NOMO-1 treated with DMSO at 0.1 percent for 48 hours (cell line): Measurements from ENCODE around the gene SLC16A6.
"Not testable (repeated sequence)": the region's sequence is repeated elsewhere in the genome, so short reads cannot be mapped to it uniquely, and the experiment has no call there.

ENCODE experiments used
- DNase-seq: peaks from one replicate; lab custom pipeline; 2025; ENCODE audit not compliant: unreplicated experiment; lab: John Stamatoyannopoulos, UW

Gene SLC16A6

DNA sequence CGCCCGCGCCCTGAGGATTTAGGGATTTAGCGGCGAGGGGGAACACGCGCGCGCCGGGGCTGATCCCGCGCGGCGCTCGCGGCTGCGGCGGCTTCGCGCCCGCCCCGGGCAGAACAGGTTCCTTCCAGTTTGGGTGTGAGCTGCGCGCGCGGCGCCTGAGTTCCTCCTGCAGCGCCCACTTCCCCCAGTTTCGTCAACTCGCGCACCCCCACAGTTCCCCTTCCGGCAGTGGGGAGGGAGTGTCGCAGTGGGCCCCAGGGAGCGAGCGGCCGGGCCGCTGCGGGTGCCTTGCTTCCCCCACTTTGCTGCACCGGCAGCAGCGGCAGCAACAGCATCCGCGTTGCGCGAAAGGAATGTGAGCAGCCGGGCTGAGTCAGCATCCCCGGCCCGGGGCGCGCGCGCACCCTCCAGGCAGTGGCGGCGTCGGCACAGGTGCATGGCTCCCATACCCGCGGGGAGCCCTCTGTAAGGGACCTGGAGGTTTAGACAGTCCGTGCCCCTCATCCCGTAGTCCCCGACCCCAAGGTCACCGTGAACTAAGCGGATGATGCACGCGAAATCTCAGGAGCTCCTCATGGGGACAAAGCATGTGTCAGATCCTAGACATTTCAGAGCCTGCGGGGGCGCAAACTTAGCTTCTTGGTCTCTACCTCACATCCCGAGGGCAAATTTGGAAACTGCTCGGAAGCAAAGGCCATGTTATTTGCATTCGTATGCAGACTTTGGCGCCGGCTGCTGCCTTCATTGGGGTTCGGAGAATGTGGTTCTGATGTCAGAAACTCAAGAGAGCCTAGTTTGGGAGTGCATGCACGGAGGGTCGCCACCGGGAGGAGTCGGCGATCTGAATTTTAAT, 1.1 kb upstream of the SLC16A6 start:
- peak; percentile 97 for DNase-seq

DNA sequence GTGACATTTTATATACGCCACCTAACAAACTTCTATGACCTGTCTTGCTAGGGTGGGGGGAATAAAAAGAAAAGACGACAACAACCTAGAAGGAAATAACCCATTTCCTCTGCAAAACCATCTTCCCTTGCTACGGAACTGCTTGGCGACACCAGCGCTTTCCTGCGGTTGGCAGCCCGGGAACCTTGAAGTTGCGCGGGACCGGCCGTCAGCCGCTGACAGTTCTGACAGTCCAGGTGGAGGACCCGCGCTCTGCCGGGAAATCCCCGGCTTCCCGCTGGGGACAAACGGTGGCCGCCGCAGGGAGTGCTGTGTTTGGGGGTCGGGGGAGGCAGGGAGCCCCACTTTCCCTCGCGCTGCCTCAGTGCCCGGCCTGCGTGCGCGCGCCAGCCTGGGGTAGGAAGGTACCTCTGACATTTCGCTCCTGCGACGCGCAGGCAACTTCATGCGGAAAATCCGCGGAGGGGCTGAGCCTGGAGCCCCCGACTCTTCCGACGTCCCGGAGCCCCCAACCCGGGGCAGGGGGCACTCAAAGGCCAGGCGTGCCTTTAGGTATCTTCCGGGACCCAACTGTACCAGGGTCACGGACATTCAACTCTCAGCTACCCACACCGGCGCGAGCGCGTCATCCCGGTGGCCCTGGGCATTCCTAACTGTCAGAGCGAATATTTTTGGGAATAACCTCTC, 516 bp downstream of the SLC16A6 start:
- DNase-seq, result peak; percentile 29

DNA sequence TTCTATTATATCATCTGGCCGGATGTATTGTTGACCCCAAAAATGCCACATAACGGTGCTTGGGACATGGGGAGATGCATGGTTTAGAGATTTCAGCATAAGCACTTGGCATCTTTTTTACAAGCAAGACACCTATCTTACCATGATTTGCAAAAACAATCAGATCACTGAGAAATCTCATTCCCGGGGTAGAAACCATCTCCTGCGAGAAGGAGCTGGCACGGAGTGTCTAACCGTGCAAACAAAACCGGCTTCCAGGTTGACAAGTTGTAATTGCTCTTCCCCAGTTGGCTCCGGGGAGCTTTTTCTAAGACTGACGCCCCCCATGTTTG, 1.0 kb downstream of the SLC16A6 start:
- no peak for DNase-seq

DNA sequence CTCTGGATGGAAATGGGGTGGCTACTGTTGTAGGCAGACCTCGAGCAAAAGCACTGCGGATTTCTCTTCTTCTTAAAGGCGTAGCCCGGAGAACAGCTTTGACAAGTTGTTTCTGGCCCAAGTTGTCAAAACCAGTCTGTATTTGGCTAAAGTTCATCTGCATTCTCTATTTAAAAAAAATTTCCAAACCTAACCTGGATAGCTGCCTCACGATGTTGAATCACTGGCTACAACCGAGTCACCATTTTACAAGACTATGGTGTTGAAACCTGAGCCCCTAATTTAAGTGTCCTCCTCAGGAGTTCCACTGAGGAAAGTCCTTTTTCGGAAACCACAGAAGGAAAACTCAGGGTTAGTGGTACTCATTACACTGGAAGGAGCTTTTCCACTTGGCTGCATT, 1.5 kb downstream of the SLC16A6 start:
- no peak for DNase-seq

DNA sequence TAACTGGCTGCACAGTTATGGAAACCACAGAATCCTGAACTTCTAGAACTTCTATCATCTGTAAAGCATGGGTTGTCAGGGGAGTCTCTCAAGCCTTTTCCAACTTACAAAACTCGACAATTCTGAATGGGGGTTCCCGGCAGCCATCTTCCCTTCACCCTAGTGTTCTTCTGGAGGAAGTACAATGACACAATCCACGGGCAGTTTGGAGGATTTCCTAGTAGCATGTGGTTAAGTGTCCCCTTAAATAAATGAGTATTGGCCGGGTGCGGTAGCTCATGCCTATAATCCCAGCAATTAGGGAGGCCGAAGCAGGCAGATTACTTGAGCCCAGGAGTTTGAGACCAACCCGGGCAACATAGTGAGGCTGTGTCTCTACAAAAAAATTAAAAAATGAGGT, 2.1 kb downstream of the SLC16A6 start:
- DNase-seq, result peak; percentile 64

DNA sequence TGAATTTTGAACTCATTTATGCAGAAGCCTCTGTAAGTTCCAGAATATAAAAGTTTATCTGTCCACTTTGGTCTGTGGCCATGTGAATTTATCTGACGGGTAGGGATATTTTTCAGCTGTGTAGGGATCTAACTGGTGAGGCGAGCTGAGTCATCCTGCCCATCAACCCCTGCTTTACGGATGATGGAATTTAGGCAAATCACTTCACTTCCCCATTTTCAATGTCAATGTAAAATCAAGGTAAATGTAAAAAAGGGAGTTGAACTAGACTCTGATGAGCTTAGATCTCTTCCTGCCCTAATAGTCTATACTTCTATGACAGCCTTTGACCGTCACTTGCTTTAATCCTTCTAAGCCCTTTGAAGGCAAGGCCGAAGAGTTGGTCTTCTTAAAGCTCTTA, 2.6 kb downstream of the SLC16A6 start:
- peak; percentile 75 for DNase-seq

DNA sequence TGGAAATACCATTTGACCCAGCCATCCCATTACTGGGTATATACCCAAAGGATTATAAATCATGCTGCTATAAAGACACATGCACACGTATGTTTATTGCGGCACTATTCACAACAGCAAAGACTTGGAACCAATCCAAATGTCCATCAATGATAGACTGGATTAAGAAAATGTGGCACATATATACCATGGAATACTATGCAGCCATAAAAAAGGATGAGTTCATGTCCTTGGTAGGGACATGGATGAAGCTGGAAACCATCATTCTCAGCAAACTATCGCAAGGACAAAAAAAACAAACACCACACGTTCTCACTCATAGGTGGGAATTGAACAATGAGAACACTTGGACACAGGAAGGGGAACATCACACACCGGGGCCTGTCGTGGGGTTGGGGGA, 9.0 kb downstream of the SLC16A6 start:
- not testable (repeated sequence) for DNase-seq

DNA sequence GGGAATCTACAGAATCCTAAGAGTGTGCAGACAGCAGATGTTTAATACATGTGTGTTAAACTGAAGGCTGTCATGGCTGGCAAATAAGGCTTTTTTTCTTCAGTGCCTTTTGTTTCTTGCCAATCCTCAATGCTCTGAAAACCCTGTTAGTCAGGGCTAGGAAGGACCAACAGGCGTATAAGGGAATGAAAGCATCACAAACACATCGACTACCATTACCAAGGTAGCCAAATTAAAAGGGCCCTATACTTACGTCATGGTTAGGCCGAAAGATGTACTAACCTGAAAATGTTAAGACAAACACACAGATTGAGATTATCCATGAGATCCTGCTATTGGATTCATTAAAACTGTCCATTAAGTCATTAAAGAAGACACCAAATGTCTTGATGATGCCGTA, 13.1 kb downstream of the SLC16A6 start:
- no peak for DNase-seq

DNA sequence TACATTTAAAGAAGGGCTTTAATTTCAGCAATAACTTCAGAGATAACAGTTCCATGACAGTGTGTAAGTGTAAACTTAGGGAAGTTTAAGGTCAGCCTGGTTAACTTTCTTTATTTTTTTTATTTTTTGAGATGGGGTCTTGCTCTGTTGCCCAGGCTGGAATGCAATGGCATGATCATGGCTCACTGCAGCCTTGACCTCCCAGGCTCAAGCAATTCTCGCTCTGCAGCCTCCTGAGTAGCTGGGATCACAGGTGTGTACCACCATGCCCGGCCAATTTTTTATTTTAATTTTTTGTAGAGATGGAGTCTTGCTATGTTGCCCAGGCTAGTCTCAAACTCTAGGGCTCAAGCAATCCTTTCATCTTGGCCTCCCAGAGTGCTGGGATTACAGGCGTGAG, 14.6 kb downstream of the SLC16A6 start:
- DNase-seq, result not testable (repeated sequence)

DNA sequence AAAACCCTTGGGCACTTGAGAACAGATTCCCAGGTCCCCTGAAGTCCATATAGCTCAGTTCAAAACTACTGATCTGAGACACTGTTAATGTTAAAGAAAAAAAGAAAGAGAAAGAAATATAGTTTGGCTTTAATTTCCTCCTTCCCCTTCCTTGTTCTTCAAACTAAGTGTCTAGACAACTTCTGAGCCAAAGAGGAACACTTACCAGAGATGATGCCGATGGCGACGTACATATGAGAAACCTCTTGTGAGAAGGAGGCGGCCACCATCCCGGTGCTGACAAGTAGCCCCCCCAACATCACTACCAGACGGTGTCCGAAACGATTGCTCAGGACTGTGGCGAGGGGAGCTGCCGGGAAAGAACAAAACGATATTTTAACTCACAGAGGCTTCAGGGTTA, 17.2 kb downstream of the SLC16A6 start:
- no peak for DNase-seq

DNA sequence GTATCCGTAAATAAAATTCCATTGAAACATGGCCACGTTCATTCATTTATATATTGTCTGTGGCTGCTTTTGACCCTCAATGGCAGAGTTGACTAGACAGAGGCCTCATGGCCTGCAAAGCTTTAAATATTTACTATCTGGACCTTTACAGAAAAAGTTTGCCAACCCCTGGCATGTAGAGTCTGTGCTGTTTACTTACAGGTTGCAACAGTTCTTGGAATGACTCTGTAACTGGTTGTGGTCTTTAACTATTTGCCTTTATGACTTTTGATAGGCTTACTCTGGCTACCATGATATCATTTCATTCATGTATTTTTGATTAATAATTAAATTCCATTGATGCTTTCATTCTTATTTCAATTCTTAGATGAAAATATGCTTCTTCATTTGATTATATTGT, 25.1 kb downstream of the SLC16A6 start:
- not testable (repeated sequence) for DNase-seq

DNA sequence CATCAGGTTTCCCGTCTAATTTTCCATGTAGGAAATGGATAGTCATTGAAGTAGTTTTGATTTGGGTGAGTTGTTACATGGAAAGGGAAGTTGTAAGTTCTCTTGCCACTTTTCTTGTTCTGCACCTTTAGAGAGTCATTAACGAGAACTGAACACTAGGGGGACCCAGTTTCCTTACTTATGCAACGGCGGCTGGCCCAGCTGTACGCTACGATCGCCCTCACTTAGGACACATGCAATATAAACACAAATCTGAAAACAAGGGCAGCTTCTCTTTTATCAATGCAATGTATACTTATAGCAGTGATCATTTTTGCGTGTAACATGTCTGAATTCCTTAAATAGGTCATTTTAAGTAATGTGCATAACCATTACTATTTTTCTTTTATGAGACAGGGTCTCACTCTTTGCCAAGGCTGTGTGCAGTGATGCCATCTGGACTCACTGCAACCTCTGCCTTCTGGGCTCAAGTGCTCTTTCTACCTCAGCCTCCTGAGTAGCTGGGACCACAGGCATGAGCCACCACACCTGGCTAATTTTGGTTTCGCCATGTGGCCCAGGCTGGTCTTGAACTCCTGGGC, 27.7 kb downstream of the SLC16A6 start:
- DNase-seq, result peak; percentile 54

DNA sequence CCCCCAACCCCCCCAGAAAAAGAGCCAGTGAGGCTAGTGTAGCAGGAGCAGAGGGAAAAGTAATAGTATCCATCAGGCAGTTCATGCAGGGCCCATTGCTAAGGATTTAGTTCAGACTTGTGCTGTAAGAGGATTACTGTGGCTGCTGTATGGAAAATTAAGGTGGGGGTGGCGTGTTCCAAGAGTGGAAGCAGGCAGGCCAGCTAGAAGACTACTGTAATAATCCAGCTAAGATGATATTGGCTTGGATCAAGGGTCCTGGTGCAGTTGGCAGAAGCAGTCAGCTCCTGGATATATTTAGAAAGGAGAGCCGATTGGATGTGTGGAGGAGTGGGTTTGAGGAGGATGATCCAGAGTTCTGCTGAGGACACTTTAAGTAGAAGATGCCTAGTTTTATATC, 28.5 kb downstream of the SLC16A6 start:
- DNase-seq, result not testable (repeated sequence)

DNA sequence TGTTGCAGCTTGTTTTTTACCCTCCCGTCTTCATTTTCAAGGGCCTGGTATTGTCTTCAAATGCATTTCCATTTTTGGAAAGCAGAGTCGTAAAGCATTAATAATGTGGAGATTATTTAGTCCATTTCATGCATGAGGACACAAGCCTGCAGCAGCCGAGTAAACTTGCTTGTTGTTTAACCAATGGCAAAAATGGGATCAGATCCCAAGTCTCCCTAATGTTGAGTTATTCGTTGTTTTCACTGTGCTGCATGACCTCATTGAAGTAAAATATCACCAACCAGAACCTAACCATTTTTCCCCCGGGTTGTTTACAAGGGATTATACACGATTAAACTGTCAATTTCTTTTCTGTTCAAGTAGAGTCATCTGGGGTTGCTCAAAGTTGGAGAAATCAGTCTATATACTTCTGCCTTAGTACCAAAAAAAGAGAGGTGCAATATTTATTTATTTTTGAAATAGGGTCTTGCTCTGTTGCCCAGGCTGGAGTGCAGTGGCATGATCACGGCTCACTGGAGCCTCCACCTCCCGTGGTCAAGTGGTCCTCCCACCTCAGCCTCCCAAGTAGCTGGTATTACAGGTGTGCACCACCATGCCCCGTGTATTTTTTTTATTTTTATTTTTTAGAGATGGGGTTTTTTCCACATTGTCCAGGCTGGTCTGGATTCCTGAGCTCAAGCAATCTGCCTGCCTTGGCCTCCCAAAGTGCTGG, 30.7 kb downstream of the SLC16A6 start:
- DNase-seq, result no peak

DNA sequence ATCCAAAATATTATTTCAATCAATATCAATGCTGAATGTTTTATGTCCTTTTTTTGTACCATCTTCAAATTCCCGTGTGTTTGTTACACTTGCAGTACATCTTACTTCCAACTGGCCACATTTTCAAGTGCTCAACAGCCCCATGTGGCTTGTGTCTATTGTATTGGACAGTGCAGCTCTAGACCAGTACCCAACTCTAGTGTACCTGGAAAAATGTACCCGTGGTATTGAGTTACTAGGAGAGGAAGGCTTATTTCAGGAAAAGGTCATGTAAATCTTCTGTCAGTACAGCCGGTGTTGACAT, 31.3 kb downstream of the SLC16A6 start:
- not testable (repeated sequence) for DNase-seq

DNA sequence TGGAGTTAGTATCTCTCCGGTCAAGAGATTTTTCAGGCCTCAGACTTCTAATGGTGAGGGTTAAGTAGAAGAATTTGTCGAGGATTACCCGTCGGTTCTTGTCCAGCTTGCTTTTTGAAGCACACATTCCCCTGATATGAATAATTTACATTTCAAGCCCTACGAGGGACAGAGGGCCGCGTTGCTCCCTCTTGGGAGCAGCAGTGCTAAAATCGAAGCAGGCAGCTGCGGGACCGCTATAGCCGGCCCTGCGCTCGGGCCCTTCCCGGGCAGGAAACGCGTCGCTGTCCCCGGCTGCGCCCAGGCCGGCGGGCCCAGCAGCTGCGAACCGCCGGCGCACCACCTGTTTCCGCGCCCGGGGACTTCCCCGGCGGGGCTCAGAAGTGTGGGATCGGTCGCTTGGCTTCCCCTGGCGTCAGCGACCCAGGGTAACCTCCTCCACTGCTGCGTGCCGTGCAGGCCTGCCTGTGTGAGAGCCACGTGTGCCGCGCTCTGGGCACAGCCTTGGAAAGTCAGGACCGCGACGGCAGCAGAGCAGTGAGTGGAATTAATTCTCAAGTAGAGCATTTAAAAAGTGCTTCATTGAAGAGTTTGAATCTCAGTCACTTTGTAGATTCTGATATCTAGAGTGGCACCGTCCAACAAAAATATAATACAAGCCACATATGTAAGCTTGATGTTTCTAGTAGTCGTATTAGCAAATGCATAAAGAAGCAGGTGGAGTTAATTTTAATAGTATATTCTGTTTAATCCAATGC, 31.9 kb downstream of the SLC16A6 start:
- DNase-seq, result peak; percentile 27

DNA sequence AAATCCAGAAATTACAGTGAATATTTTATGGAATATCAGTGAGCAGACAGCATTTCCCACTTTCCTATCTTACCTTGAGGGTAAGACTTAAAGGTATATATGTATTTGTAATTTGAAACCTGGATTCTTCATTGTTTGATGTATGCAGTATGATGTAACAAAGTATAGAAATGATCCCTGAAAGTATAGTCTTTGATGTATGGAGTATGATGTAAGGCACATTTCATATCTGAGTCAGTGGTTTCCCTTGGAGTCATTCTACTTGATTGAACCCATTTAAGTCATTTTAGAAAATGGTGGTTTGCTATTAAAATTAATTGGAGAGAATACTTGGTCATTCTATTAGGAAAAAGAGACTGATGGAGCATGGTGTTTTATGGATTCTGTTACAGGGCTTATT, 33.0 kb downstream of the SLC16A6 start:
- DNase-seq, result no peak

DNA sequence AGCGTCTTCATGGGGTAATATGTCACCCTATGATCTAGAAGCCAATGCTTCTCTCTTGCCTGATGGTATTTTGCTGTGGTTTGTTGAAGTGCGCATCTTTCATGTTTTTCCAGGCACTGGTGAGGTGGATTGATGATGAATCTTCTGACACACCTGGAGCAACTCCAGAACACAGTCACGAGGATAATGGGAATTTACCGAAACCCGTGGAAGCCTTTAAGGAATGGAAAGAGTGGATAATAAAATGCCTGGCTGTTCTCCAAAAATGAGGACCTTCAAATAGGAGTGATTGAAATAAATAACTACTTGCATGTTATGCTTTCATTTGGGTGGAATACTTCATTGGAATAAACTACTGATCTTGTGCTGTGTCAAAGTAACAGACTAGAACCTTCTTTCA, 34.2 kb downstream of the SLC16A6 start:
- DNase-seq, result not testable (repeated sequence)

DNA sequence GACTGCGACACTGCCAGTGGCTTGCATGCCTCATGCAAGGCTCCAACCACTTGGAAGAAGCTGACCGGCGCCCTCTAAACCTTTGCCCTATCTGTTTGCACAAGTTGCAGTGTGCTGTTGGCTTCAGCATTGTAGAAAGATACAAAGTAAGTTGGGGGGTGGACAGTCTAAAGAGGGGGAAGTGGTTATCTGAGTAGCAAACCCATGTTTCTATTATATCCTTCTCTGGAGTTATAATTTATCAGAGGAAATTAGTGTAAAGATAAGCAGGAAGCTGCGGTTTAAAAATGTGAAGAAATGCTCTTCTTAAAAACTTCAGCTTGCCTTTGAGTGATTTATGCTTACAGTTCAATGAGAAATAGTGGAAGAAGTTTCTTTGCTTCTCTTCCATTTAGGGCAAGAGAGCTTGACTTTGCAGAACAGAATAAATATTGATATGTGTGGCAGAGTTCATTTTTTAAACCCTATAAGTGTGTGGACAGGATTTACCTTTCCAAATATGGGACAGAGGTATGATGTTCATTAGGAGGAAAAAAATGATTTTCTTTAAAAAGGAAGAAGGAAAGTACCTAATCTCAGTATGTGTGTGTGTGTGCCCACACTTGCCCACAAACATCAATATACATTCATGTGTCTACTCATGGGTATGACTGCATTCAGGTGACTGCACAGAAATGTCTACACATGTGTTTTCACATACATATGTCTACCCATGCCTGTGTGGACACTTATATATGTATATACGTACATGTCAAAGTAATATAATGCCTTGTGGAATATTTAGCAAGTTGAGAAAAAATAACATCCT, 35.0 kb downstream of the SLC16A6 start:
- DNase-seq, result peak; percentile 97

DNA sequence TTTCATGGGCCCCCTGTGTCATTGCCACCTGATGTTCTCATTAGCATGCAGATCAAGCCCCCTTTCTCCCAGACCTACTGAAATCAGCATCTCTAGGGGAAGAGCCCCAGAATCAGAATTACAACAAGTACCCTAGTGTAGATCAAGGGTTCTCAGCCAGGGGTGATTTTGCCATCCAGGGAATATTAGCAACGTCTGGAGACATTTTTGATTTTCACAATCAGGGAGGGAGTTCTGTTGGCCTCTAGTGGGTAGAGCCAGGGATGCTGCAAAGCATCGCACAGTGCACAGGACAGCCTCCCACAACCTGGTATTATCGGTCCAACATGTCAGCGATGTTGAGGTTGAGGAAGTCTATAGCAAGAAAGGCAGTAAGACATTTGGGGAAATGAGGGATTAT, 35.8 kb downstream of the SLC16A6 start:
- no peak for DNase-seq
